ENCODE data around the gene PARVB. TPM values are rescaled to one million over a fixed set of nuclear protein-coding genes. Genes with fewer than 3 reads are reported as not detected.

PARVB gene
- total and polyA plus RNA-seq, 9 of the 15 experiments (the other 6 are each of a cell fraction or from before 2014, with no cell fraction given), result 1.1 to 59.2 (median 29.2) TPM

- TF ChIP-seq PRDM10 (IDR thresholded peaks at IDR 0.05; ENCODE audit: partially characterized antibody) (no peak), ZEB2 (IDR thresholded peaks at IDR 0.05) (no peak), ZNF280A (IDR thresholded peaks at IDR 0.05; ENCODE audit: low read depth, partially characterized antibody) (no peak), FOXA3 (CRISPR knock-in tag; conservative IDR thresholded peaks at IDR 0.05 in 1 of 2, IDR thresholded peaks at IDR 0.05 in 1 of 2) (no peak), ZNF696 (CRISPR knock-in tag; conservative IDR thresholded peaks at IDR 0.05) (no peak), ELF1 (tag; IDR thresholded peaks at IDR 0.05) (no peak), TRIM28 (IDR thresholded peaks at IDR 0.05) (no peak), KLF16 (IDR thresholded peaks at IDR 0.05) (no peak)
Observed at GRCh38 chr22:44051961-44052360, 27.9 kb downstream of the PARVB start (continued).
